Memory B cell (primary cell): ENCODE measurements around the gene DAB2IP.

Source experiments
- ATAC-seq: fragments of 150-1000 bp; cut with Tn5 transposase; 2 replicates; pipeline ENCODE4 v1.10.0; 2021; ENCODE audit warnings: low read depth, mild to moderate bottlenecking, moderate library complexity
- DNase-seq, 2 donors: peaks; one replicate each; pipeline ENCODE4 v3.0.0; 2022; ENCODE audit warnings: low spot score in 2 of 2
- H3K27ac Mint-ChIP-seq: one replicate; pipeline ENCODE4 v1.8.0; 2022; ENCODE audit warnings: mild to moderate bottlenecking, moderate library complexity, mixed read lengths
- H3K27me3 Mint-ChIP-seq: one replicate; pipeline ENCODE4 v1.8.0; 2022; ENCODE audit warnings: mixed read lengths
- H3K36me3 Mint-ChIP-seq: one replicate; pipeline ENCODE4 v1.8.0; 2022; ENCODE audit warnings: mild to moderate bottlenecking, mixed read lengths
- H3K4me1 Mint-ChIP-seq: one replicate; pipeline ENCODE4 v1.8.0; 2022; ENCODE audit warnings: mixed read lengths
- H3K4me3 Mint-ChIP-seq: one replicate; pipeline ENCODE4 v1.8.0; 2022; ENCODE audit warnings: mild to moderate bottlenecking, moderate library complexity, mixed read lengths
- H3K9me3 Mint-ChIP-seq: one replicate; pipeline ENCODE4 v1.8.0; 2022; ENCODE audit warnings: mixed read lengths

The DAB2IP gene

DNA sequence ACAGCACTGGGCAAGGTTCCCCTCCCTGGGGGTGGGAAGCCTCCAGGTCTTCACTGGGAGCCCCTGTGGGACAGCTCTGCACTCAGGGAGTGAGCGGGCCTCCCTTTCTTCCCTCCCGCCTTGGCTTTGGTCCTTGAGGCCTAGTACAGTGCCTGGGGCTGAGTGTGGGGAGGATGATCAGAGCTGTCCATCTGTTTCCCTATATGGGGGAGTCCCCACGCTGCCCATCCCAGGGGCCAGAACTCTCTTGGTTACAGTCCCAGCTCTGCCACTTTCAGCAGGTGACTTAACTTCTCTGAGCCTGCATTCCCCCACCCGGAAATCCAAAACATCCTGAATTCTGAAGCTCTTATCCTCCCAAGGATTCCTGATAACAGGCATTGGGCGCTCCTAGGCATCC lies 42.6 kb downstream of the DAB2IP start:
- H3K36me3 Mint-ChIP-seq: no peaks in the 10 kb centered on the region
- H3K4me3 Mint-ChIP-seq: no peak overlapping the region

DNA sequence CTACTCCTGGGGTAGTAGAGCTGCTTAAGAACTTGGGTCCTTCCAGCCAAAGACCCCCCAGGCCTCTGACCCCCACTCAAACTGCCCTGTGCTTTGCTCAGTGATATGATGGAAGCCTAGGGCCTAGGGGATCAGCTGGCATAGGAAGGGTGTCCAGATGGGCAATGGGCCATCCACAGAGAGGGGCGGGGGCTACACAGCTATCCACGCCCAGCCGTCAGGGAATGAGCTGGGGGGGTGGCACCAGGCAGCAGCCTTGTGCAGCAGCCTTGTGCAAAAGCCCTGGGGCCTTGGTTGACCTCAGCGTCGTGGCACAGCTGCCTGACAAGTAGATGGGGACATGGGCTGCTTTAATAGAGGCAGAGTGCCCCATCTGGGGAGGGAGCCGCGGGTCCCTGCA lies 43.2 kb downstream of the DAB2IP start:
- Mint-ChIP-seq H3K4me3 (no peak overlapping the region), H3K9me3 (no peaks in the 10 kb centered on the region), H3K27ac (no peak overlapping the region), H3K27me3 (peaks cover 10% of the 10 kb centered on the region), H3K36me3 (no peaks in the 10 kb centered on the region), H3K4me1 (peaks cover 9% of the 10 kb centered on the region)
- DNase-seq (no peak), ATAC-seq (no peak)

More for the DNA sequence above, 42.6 kb downstream of the DAB2IP start:
- H3K9me3 Mint-ChIP-seq: no peaks in the 10 kb centered on the region
- H3K27ac Mint-ChIP-seq: no peak overlapping the region
- no peak for DNase-seq
- no peak for ATAC-seq
- H3K27me3 Mint-ChIP-seq: peaks cover 10% of the 10 kb centered on the region
- peaks cover 8% of the 10 kb centered on the region for H3K4me1 Mint-ChIP-seq

DNA sequence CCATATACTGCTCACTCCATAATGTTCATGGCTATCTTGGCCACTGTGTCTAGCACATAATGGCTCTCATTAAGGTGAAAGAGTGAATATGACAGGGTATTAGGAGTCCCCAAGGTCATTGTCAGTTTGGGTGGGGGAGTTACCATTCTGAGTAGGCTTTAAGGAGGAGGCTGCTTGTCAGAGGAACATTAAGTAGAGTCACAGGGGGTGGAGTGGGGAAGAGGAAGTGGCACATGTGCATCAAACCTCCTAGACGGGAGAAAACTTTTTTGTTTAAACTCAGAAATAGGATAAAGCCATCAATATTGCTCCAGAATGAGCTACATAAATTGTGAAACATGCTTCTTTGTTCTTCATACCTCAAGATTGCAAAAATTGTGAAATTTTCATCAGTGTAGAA lies 45.5 kb downstream of the DAB2IP start:
- Mint-ChIP-seq H3K4me1 (peaks cover 21% of the 10 kb centered on the region), H3K27ac (no peak overlapping the region), H3K4me3 (peak overlapping the region; percentile 6), H3K27me3 (peaks cover 10% of the 10 kb centered on the region), H3K9me3 (no peaks in the 10 kb centered on the region), H3K36me3 (no peaks in the 10 kb centered on the region)
- DNase-seq (no peak), ATAC-seq (no peak)

DNA sequence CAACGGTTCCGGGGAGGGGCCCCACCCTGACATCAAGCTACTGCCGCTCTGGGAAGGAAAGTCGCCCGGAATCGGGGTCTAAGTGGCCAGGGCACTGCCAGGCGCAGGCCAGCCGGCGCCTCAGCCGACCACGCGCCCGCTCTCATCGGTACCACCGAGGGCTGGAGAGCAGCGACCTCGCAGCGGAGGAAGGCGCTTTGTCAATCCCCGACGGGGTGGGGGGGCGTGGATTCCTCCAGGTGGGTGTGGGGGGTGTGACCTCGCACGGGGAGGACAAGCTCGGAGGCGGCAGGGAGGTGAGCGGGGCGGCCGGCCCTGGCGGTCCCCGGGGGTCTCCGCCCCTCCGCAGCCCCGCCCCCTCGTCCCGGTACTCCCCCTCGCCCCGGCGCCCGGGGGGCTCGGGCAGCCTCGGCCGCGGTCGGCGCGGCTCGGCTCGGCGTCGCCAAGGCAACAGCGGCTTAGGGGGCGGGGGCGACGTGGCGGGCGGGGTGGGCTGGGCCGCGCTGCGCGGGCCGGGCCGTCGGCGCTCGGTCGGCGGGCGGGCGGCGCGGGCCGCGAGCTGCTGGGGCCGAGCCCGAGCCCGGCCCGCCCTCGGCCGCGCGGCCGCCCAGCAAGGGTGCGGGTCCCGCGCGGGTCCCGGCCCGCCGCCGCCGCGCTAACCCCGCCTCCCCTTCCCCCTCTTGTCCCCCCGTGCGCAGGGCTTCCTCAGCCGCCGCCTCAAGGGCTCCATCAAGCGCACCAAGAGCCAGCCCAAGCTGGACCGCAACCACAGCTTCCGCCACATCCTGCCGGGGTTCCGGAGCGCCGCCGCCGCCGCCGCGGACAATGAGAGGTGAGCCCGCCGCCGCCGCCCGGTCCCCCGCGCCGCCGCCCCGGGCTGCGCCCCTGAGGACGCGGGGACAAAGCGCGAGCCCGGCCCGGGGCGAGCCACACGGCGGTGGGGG lies 47.5 kb downstream of the DAB2IP start:
- Mint-ChIP-seq H3K9me3 (no peaks in the 10 kb centered on the region), H3K4me1 (peaks cover 18% of the 10 kb centered on the region), H3K27ac (no peak overlapping the region), H3K4me3 (peak overlapping the region; percentile 71), H3K27me3 (peaks cover 12% of the 10 kb centered on the region), H3K36me3 (no peaks in the 10 kb centered on the region)
- DNase-seq: peak; percentile 31 to 60
- ATAC-seq: peak; percentile 82

DNA sequence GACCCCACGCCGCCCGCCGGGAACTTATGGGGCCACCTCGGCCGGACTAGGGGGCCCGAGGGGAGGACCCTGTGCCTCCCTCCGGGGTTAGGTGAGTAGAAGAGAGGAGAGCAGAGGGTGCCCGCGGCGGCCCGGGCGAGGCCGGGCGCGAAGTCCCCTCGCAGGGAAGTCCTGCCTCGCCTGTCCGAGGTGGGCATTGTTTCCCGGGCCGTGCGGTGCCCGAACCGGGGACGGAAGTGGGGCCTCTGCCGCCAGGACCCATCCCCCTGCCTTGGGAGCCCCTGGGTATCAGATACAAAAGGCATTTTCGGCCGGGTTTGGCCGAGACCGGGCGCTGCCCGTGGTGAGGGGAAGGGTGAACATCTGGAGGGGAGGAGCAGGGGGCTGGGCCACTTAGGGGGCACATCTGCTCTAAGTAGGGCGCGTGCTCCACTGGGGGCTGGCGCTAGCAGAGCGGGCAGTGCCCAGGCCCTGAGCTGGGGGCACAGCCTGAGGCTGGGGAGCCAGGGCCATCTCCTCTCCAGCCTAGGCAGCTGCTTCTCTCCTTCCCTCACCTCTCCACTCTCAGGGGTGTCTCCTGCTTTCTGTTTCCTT lies 48.2 kb downstream of the DAB2IP start:
- Mint-ChIP-seq H3K4me1 (peaks cover 18% of the 10 kb centered on the region), H3K27me3 (peaks cover 16% of the 10 kb centered on the region), H3K36me3 (no peaks in the 10 kb centered on the region), H3K4me3 (peak overlapping the region; percentile 59), H3K27ac (no peak overlapping the region), H3K9me3 (no peaks in the 10 kb centered on the region)
- ATAC-seq (peak; percentile 9), DNase-seq (peak in 1 of 2 donors; percentile 43)

DNA sequence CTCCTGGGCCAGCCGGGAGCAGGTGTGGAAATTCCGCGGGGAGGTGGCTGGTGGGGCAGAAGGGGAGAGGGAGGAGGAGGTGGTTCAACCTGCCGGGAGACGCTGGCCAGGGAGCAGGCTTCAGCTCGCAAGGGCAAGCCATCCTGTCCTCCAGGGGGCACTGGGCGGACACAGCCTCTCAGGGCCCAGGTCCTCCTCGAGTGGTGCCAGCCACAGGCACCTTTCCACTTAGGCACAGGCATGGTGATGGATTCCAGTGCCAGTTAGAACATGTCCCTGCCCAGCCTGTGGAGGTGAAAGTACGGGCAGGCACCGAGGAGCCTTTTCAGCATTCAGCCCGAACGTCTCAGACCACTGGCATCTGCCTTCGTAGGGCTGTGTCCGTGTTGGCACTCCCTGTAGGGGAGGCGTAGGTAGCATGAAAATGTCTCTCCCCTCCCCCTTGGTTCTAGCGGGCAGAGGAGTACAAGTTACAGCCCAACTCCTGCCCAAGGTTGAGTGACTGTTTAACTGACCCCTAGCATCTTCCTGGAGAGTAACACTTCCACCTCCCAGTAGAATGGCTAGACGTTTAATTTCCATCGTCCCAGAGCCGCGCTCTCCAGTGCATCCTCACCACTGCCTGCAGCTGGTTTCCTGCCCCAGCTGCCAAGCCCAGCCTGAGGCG lies 48.9 kb downstream of the DAB2IP start:
- peak; percentile 22 for ATAC-seq
- peaks cover 18% of the 10 kb centered on the region for H3K4me1 Mint-ChIP-seq
- no peaks in the 10 kb centered on the region for H3K9me3 Mint-ChIP-seq
- H3K4me3 Mint-ChIP-seq: peak overlapping the region; percentile 59
- H3K27me3 Mint-ChIP-seq: peaks cover 17% of the 10 kb centered on the region
- peak in 1 of 2 donors; percentile 43 for DNase-seq
- H3K27ac Mint-ChIP-seq: no peak overlapping the region
- H3K36me3 Mint-ChIP-seq: no peaks in the 10 kb centered on the region

DNA sequence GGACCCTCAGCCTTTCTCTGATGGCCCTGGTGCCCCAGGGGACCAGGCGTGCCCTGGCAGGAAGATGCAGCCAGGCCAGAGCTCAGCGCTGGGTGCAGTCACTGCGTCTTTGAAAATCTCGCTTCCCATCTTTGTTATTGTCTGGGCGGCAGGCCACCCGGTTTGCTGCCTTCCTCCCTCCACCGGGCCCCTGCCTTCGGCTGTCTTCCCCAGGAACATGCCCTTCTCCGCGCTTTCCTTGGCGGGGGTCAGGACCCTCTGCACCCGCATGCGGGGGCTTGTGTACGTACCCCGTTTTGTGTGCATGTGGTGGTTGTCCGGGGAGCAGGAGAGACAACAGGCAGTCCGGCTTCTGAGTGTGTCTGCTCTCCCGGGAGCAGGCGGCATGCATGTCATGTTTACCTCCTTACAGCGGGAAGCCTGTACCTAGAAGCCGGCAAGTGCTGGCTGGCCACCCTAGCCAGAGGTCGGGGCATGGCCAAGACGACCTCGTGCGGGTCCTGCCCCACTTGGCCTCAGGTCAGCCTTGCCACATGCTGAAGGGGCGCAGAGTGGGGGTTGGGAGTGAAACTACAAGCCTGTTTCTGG lies 49.5 kb downstream of the DAB2IP start:
- DNase-seq (no peak), ATAC-seq (no peak)
- Mint-ChIP-seq H3K9me3 (no peaks in the 10 kb centered on the region), H3K4me3 (peak overlapping the region; percentile 59), H3K36me3 (no peaks in the 10 kb centered on the region), H3K4me1 (peaks cover 18% of the 10 kb centered on the region), H3K27me3 (peaks cover 17% of the 10 kb centered on the region), H3K27ac (no peak overlapping the region)

DNA sequence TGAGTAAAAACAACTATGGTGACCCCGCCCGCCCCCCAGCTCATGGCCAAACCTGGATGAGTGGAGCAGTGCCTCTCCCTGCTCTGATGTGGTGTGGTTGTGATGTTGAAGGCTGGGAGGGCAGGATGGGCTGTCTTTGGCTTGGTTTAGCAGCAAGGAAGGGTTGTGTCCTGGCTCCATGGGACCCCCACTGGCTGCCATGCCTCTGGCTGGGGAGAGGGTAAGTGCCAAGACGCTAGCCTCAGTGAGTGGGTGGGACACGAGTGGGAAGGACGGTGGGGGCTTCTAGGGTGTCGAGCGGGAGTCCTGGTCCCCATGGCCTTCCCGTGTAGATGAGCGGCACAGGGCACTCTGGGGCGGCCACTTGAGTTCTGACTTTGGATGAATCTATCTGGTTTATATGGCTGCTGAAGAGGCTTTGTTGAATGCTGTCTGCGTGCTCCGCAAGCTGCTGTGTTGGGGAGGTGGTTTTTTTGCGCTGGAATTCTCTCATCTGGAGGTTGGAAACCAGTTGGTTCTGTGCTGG lies 50.4 kb downstream of the DAB2IP start:
- DNase-seq: no peak
- Mint-ChIP-seq H3K27ac (no peak overlapping the region), H3K4me3 (no peak overlapping the region), H3K27me3 (peaks cover 15% of the 10 kb centered on the region), H3K4me1 (peaks cover 18% of the 10 kb centered on the region), H3K9me3 (no peaks in the 10 kb centered on the region), H3K36me3 (no peaks in the 10 kb centered on the region)
- no peak for ATAC-seq

DNA sequence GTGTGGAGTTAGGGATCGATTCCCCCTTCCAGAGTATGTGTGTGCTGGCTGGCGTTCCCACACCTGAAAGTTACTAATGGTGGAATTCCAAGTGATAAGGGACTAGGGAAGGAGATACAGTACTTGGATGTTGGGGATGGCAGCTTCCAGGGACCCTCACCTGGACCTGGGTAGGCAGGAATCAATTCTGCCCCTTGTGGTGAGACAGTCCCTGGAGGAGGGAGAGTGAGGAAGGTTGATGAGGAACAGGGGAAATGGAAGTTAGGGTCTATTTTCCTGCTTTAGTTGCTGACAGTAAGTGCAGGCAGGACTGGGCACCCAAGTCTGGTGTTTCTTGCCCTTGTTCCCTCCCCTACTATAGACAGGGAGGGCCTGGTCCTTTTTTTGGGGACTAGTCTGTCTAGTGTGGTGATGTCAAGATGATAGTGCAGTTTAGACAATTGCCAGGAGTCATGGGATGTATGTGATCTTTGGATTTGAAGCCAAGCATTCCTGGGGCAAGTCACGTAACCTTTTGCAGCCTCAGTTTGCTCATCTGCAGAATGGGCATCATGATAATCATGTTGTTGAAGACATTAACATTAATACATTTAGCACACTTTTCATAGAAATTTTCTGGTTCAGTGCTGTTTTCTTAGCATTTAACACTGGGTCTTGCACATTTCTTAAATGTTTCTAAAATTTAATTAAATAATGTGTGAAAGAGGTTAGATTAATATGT lies 51.7 kb downstream of the DAB2IP start:
- Mint-ChIP-seq H3K27ac (no peak overlapping the region), H3K36me3 (no peaks in the 10 kb centered on the region), H3K4me1 (peaks cover 22% of the 10 kb centered on the region), H3K4me3 (no peak overlapping the region), H3K9me3 (no peaks in the 10 kb centered on the region), H3K27me3 (peaks cover 10% of the 10 kb centered on the region)
- DNase-seq (no peak), ATAC-seq (no peak)

DNA sequence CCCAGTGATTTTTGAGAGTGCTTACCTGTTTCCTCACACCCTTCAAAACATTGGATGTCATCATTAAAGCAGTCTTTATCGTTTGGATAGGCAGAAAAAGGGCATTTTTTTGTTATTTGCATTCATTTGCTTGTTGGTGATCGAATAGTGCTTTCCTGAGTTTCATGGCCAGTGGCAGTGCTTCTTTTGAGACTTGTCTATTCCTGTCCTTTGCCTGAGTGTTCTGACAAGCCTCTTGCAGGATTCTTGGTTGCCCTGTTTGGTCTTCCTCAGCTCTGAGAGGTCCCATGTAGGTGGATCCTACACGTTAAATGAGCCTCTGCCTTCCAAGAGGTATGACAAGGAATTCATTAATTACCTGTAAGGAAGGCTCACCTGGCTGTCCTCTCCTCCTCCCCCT lies 52.8 kb downstream of the DAB2IP start:
- ATAC-seq (no peak), DNase-seq (no peak)
- no peaks in the 10 kb centered on the region for H3K9me3 Mint-ChIP-seq
- no peaks in the 10 kb centered on the region for H3K36me3 Mint-ChIP-seq
- H3K27ac Mint-ChIP-seq: no peak overlapping the region
- no peak overlapping the region for H3K4me3 Mint-ChIP-seq
- peaks cover 25% of the 10 kb centered on the region for H3K4me1 Mint-ChIP-seq
- peaks cover 9% of the 10 kb centered on the region for H3K27me3 Mint-ChIP-seq

DNA sequence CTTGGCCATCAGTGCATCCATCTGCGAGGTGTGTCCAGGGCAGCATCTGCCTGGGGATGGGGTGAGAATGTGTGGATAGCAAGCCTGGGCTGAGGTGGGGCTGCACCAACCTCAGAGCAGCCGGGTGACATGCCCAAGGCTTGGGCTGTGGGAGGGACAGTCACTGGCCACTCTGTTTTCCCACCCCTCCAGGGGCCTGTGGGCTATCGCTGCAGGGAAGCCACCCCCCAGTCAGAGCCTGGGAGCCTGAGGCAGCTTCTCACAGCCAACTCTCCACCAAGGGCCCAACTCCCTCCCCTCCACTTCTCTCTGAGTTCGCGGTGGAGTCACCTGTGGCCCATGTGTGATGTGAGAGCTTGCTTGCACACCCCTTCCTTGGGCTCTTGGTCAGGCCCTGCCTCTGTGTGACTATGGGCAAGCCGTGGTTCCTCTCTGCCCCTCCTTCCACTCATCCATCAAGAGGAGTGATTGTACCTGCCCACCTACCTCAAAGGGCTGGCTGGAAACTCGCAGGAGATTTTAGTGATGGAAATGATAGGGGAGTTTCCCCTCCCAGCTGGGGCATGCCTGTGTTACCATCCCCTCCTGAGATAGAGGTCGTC lies 54.8 kb downstream of the DAB2IP start:
- H3K9me3 Mint-ChIP-seq: no peaks in the 10 kb centered on the region
- DNase-seq: no peak
- H3K27ac Mint-ChIP-seq: no peak overlapping the region
- ATAC-seq: no peak
- peaks cover 13% of the 10 kb centered on the region for H3K4me1 Mint-ChIP-seq
- H3K36me3 Mint-ChIP-seq: no peaks in the 10 kb centered on the region
- no peak overlapping the region for H3K4me3 Mint-ChIP-seq
- peaks cover 9% of the 10 kb centered on the region for H3K27me3 Mint-ChIP-seq

DNA sequence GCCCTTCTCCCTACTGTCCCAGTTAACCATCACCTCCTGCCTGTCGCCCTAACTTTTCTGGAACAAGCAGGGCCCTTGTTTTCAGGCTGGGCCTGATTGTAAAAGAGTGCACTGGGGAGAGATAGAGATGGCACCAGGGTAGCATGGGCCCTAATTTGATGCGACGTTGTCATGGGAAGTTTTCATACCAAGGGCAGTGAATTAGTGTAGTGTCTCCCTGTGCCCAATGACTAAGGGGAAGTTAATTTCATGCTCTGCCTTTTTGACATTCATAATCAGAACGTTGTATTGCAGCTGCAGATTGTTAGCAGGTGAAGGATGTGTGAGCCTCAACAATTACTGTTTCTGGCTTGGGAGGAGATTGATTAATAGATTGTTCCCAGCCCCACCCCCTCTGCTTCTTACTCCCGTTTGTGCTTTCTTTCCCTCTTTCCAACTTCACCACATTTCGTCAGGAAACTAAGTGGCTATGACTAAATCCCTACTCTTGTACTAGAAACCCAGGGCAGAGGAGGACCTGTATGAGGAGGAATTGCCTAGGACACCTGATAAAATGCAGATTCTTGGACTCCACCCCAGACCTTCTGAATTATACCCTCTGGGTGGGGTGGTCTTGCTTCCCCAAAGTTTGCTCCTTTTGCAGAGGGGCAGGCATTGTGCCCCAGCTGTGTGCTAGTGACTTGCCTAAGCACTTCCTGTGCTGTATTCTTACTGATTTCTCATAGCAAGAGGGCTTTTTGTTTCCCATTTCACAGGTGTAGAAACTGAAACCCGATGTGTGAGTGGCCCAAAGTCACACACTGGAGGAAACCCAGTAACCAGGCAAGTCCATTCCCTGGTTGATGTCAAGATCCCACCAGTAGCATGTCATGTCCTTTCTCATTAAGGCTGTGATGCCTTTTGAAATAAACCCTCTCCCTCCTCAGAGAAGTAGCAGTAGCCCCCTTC lies 56.3 kb downstream of the DAB2IP start:
- no peak for DNase-seq
- no peak overlapping the region for H3K27ac Mint-ChIP-seq
- H3K36me3 Mint-ChIP-seq: no peaks in the 10 kb centered on the region
- H3K4me3 Mint-ChIP-seq: no peak overlapping the region
- H3K27me3 Mint-ChIP-seq: peaks cover 8% of the 10 kb centered on the region
- peaks cover 13% of the 10 kb centered on the region for H3K4me1 Mint-ChIP-seq
- no peaks in the 10 kb centered on the region for H3K9me3 Mint-ChIP-seq
- peak; percentile 68 for ATAC-seq
